Calu3 (cell line): ENCODE results near the gene GTF2IRD1. TPM values are rescaled to one million over a fixed set of nuclear protein-coding genes. Genes with fewer than 3 reads are reported as not detected.
A peak's percentile ranks its signal among the peaks of the same experiment; 100 is the strongest.
"Not testable (repeated sequence)": the region's sequence is repeated elsewhere in the genome, so short reads cannot be mapped to it uniquely, and the experiment has no call there.

ENCODE experiments used
- BruUV-seq: library from RNA; stranded (reverse); fragments of 400-500 nt; replicated peaks from 2 replicates; lab custom pipeline; 2021; lab: Mats Ljungman, UMichigan
- CTCF ChIA-PET: fragments of 300-600 bp; sonication (Branson Sonifier 250); formaldehyde crosslinking; loops from one replicate; lab custom pipeline; 2022; ENCODE audit warnings: antibody characterized with exemption; lab: Charles Lee
- DNase-seq: peaks from one replicate; pipeline ENCODE4 v3.0.0; 2022
- H3K27ac Mint-ChIP-seq: one replicate; pipeline ENCODE4 v1.8.0; 2022; ENCODE audit warnings: mixed read lengths; ENCODE audit not compliant: unreplicated experiment
- H3K27me3 Mint-ChIP-seq: one replicate; pipeline ENCODE4 v1.8.0; 2022; ENCODE audit warnings: mixed read lengths; ENCODE audit not compliant: unreplicated experiment
- H3K36me3 Mint-ChIP-seq: one replicate; pipeline ENCODE4 v1.8.0; 2022; ENCODE audit warnings: mild to moderate bottlenecking, moderate library complexity, mixed read lengths; ENCODE audit not compliant: insufficient read depth, unreplicated experiment
- H3K4me1 Mint-ChIP-seq: one replicate; pipeline ENCODE4 v1.8.0; 2022; ENCODE audit warnings: mild to moderate bottlenecking, low read depth, mixed read lengths; ENCODE audit not compliant: unreplicated experiment
- H3K4me3 Mint-ChIP-seq: one replicate; pipeline ENCODE4 v1.8.0; 2022; ENCODE audit warnings: mild to moderate bottlenecking, low read depth, moderate library complexity, mixed read lengths; ENCODE audit not compliant: unreplicated experiment
- H3K9me3 Mint-ChIP-seq: one replicate; pipeline ENCODE4 v1.8.0; 2022; ENCODE audit warnings: low read depth, mixed read lengths; ENCODE audit not compliant: unreplicated experiment
- CTCF ChIP-seq: fragments of 200-600 bp; IDR thresholded peaks from one replicate; pipeline ENCODE4 v1.8.0; 2022; ENCODE audit warnings: antibody characterized with exemption; ENCODE audit not compliant: unreplicated experiment
- intact Hi-C: fragments of 100-400 bp; cut with micrococcal nuclease; formaldehyde crosslinking; loops from one replicate; pipeline ENCODE4 v1.10.0; 2022; ENCODE audit not compliant: unreplicated experiment
- total RNA-seq: library from RNA; stranded (reverse); gene quantifications from 2 replicates; pipeline ENCODE4 v1.2.3, GENCODE V29; 2022

The GTF2IRD1 gene
- total RNA-seq, 1 experiment from 2014 or later: 29.2 TPM

DNA sequence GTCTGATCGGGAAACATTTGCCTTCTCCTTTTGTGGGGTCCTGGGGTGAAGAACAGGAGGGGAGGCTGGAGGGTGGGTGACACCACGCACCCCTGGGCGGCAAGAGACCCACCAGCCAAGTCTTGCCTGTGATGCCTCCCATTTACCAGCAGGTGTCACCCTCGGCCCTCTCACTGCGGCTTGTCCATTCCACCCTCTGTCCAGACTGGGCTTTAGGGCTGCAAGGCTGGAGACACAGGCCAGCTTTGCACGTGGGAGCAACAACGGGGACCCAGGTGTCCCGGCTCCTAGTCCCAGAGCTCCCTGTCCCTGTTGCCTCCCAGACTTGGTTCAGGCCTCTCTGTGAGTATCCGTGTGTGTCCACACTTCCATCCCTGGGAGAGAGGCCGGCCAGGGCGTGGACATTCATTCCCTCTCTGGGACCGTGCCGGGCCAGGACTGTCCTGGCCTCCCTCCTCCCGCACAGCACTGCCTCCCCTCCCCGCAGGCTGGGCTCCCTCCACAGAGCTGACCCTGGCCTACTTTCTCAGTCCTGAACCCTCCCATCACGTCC, 36.2 kb upstream of the GTF2IRD1 start:
- no peak overlapping the region for H3K4me3 Mint-ChIP-seq
- BruUV-seq: no TSS peak
- H3K36me3 Mint-ChIP-seq: no peaks in the 10 kb centered on the region
- peaks cover 9% of the 10 kb centered on the region for H3K4me1 Mint-ChIP-seq
- TF ChIP-seq CTCF: peak; percentile 72
- H3K9me3 Mint-ChIP-seq: no peaks in the 10 kb centered on the region
- no peak overlapping the region for H3K27ac Mint-ChIP-seq
- CTCF ChIA-PET: interaction anchor here (0.6 to 0.7 kb wide), 2 partner anchors 59 to 156 kb away, joined by 3 to 6 read pairs; no protein-coding TSS in a partner anchor
- DNase-seq: peak; percentile 69
- intact Hi-C loops: loop anchor here (10.0 kb wide), 2 partner anchors 107 to 147 kb away; no protein-coding TSS in a partner anchor
- H3K27me3 Mint-ChIP-seq: no peaks in the 10 kb centered on the region

DNA sequence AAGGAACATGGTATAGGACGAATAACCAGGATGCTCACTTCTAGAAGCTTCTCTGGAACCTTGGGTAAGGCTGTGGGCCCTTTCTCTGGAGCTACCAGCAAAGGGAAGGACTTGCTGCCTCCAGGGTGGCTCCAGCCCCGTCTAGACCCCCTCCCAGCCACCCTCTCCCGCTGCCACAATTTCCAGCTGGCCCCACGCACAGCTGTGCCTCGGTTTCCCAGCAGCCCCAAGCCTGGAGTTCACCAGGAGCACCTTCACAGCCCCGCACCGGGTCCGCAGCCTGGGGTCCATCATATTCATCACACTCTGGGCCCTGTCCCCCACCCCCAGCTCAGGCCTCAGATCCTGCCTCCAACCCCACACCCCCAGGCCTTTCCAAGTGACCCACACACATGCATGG, 35.6 kb upstream of the GTF2IRD1 start:
- Mint-ChIP-seq H3K27ac (no peak overlapping the region), H3K27me3 (no peaks in the 10 kb centered on the region), H3K36me3 (no peaks in the 10 kb centered on the region), H3K4me1 (peaks cover 9% of the 10 kb centered on the region), H3K4me3 (no peak overlapping the region), H3K9me3 (no peaks in the 10 kb centered on the region)
- intact Hi-C loops: loop anchor here (10.0 kb wide), 2 partner anchors 107 to 147 kb away; no protein-coding TSS in a partner anchor
- no TSS peak for BruUV-seq
- CTCF ChIA-PET: interaction anchor here (0.7 kb wide), 1 partner anchor 155 kb away, joined by 3 read pairs; no protein-coding TSS in a partner anchor
- no peak for TF ChIP-seq CTCF
- no peak for DNase-seq

GRCh38 chr7:74418538-74418937, 35.2 kb upstream of the GTF2IRD1 start:
- H3K9me3 Mint-ChIP-seq: no peaks in the 10 kb centered on the region
- intact Hi-C loops: loop anchor here (10.0 kb wide), 2 partner anchors 106 to 146 kb away; no protein-coding TSS in a partner anchor
- CTCF ChIA-PET: no interaction called here
- H3K27me3 Mint-ChIP-seq: no peaks in the 10 kb centered on the region
- no peak for DNase-seq
- TF ChIP-seq CTCF: no peak
- BruUV-seq: no TSS peak
- no peaks in the 10 kb centered on the region for H3K36me3 Mint-ChIP-seq
- no peak overlapping the region for H3K27ac Mint-ChIP-seq
- H3K4me3 Mint-ChIP-seq: no peak overlapping the region
- H3K4me1 Mint-ChIP-seq: peaks cover 9% of the 10 kb centered on the region

DNA sequence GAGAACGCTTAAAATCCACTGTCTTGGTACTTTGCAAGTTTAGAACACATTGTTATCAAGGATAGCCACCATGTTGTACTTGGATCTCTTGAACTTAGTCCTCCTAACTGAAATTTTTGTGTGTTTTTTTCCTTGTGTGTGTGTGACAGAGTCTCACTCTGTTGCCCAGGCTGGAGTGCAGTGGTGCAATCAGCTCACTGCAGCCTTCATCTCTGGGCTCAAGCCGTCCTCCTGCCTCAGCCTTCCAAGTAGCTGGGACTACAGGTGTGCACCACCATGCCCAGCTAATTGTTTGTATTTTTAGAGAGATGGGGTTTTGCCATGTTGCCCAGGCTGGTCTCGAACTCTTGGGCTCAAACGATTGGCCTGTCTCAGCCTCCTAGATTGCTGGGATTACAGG, 34.5 kb upstream of the GTF2IRD1 start:
- H3K4me3 Mint-ChIP-seq, BruUV-seq, DNase-seq, H3K27me3 Mint-ChIP-seq, H3K27ac Mint-ChIP-seq, H3K36me3 Mint-ChIP-seq, H3K4me1 Mint-ChIP-seq, CTCF ChIA-PET, H3K9me3 Mint-ChIP-seq: not testable (repeated sequence)
- intact Hi-C loops: loop anchor here (10.0 kb wide), 2 partner anchors 106 to 146 kb away; no protein-coding TSS in a partner anchor

DNA sequence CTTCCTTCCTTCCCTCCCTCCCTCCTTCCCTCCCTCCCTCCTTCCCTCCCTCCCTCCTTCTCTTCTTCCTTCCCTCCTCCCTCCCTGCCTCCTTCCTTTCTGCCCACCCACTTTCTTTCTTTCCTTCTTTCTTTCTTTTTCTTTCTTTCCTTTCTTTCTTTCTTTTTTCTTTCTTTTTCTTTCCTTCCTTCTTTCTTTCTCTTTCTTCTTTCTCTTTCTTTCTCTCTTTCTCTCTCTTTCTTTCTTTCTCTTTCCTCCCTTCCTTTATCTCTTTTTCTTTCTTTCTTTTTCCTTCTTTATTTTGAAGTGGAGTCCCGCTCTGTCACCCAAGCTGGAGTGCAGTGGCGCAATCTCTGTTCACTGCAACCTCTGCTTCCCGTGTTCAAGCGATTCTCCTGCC, 33.7 kb upstream of the GTF2IRD1 start:
- CTCF ChIA-PET: no interaction called here
- no peak for DNase-seq
- Mint-ChIP-seq H3K27me3 (no peaks in the 10 kb centered on the region), H3K4me1 (peaks cover 9% of the 10 kb centered on the region), H3K4me3 (no peak overlapping the region), H3K27ac (no peak overlapping the region), H3K9me3 (no peaks in the 10 kb centered on the region), H3K36me3 (no peaks in the 10 kb centered on the region)
- BruUV-seq: no TSS peak
- no peak for TF ChIP-seq CTCF
- intact Hi-C loops: no loop called here
